HUES64 (cell line): ENCODE data around the gene ZNF486.
A peak's percentile ranks its signal among the peaks of the same experiment; 100 is the strongest.
"Not testable (repeated sequence)": the region's sequence is repeated elsewhere in the genome, so short reads cannot be mapped to it uniquely, and the experiment has no call there.

Experiments used
- H3K27ac ChIP-seq: 2 replicates; pipeline ENCODE4 v1.7.0; 2013; ENCODE audit warnings: low read depth, low read length, inconsistent platforms
- H3K27me3 ChIP-seq: 2 replicates; pipeline ENCODE4 v1.6.1; 2013; ENCODE audit warnings: mild to moderate bottlenecking, low read length; ENCODE audit not compliant: insufficient read depth
- H3K36me3 ChIP-seq: 2 replicates; pipeline ENCODE4 v1.6.1; 2013; ENCODE audit warnings: mild to moderate bottlenecking, low read length; ENCODE audit not compliant: insufficient read depth
- H3K4me1 ChIP-seq: 2 replicates; pipeline ENCODE4 v1.6.1; 2013; ENCODE audit warnings: mild to moderate bottlenecking, low read length, moderate library complexity; ENCODE audit not compliant: insufficient read depth
- H3K4me3 ChIP-seq: 2 replicates; pipeline ENCODE4 v1.5.1; 2013; ENCODE audit warnings: mild to moderate bottlenecking, low read length, moderate library complexity
- H3K9ac ChIP-seq: 2 replicates; pipeline ENCODE4 v1.6.1; 2013; ENCODE audit warnings: mild to moderate bottlenecking, low read depth, low read length
- H3K9me3 ChIP-seq: 2 replicates; pipeline ENCODE4 v1.6.1; 2013; ENCODE audit warnings: low read depth, low read length; ENCODE audit not compliant: insufficient read depth
- WGBS: fragments of 150-250, 120-280 bp; methylation state at CpG from one replicate; pipeline ENCODE4 v1.1.7; 2013; ENCODE audit warnings: missing lambda C conversion rate; 5-methylcytosine and 5-hydroxymethylcytosine counted together

The ZNF486 gene

DNA sequence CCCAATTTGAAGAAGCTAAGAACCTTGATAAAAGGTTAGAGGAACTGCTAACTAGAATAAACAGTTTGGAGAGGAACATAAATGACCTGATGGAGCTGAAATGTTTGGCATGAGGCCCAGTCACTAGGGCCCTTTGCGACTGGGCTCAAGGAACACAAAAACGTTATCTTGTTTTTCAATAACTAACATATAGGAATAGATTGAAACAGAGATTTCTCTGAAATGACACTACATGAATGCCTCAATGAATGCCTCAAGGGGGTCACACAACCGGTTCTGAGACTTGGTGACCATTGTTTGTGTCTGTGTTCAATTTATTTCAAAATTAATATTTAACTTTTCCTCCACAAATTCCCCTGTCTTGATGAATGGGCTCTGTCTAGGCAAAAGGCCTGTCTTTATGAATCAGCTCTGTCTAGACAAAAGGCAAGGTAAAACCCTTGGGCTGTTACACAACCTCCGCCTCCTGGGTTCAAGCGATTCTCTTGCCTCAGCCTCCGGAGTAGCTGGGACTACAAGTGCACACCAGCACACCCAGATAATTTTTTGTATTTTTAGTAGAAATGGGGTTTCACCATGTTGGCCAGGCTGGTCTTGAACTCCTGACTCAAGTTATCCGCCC, 932 bp upstream of the ZNF486 start:
- H3K4me1 ChIP-seq = peaks cover 11% of the 10 kb centered on the region; the same call in 1 of the 2 replicates

GRCh38 chr19:20167651-20168122, 673 bp downstream of the ZNF486 start:
- Histone ChIP-seq H3K27me3 (no peaks in the 10 kb centered on the region), H3K36me3 (peaks cover 35% of the 10 kb centered on the region), H3K4me3 (peak overlapping the region; percentile 86), H3K9ac (peak overlapping the region; percentile 88), H3K27ac (peak overlapping the region; percentile 89), H3K9me3 (no peaks in the 10 kb centered on the region), H3K4me1 (peaks cover 4% of the 10 kb centered on the region; the same call in 1 of the 2 replicates)
- 9% methylated on average over 22 of the region's 22 CpGs for WGBS

More for the DNA sequence above, 932 bp upstream of the ZNF486 start:
- no peak overlapping the region for H3K4me3 ChIP-seq
- H3K36me3 ChIP-seq = peaks cover 20% of the 10 kb centered on the region
- H3K27me3 ChIP-seq = no peaks in the 10 kb centered on the region
- no peaks in the 10 kb centered on the region for H3K9me3 ChIP-seq
- no peak overlapping the region for H3K9ac ChIP-seq
- WGBS = over 99% methylated on average over 5 of the region's 7 CpGs
- H3K27ac ChIP-seq = no peak overlapping the region

DNA sequence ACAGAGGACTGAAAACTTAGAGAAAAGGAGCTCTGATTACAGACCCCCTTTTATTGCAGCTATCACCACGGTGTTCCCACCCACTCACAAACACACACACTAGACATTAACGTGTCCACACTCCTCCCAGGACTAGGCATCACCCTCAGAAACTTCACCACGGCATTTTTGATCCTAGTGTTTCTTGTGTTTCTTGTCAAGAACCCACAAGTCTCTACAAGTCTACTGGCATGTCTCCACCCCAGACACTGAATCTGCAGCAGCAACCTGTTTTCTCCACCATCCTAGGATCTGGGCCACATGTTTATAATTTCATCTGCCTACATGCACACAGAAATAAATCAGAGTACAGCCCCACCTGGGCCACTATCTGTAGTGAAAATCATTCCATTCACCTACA, 4.3 kb downstream of the ZNF486 start:
- H3K27me3 ChIP-seq = no peaks in the 10 kb centered on the region
- no peak overlapping the region for H3K4me3 ChIP-seq
- H3K27ac ChIP-seq = no peak overlapping the region
- no peaks in the 10 kb centered on the region for H3K4me1 ChIP-seq
- peaks cover 57% of the 10 kb centered on the region for H3K36me3 ChIP-seq
- 91% methylated on average over 3 of the region's 3 CpGs for WGBS
- no peak overlapping the region for H3K9ac ChIP-seq
- peaks cover 14% of the 10 kb centered on the region for H3K9me3 ChIP-seq

- H3K36me3 ChIP-seq = peaks cover 68% of the 10 kb centered on the region
- not testable (repeated sequence) for H3K4me1 ChIP-seq, H3K9ac ChIP-seq, H3K27me3 ChIP-seq, H3K27ac ChIP-seq, H3K4me3 ChIP-seq
- 96% methylated on average over 28 of the region's 28 CpGs for WGBS
- peaks cover 18% of the 10 kb centered on the region for H3K9me3 ChIP-seq
Observed at GRCh38 chr19:20175848-20176247, 8.8 kb downstream of the ZNF486 start.

DNA sequence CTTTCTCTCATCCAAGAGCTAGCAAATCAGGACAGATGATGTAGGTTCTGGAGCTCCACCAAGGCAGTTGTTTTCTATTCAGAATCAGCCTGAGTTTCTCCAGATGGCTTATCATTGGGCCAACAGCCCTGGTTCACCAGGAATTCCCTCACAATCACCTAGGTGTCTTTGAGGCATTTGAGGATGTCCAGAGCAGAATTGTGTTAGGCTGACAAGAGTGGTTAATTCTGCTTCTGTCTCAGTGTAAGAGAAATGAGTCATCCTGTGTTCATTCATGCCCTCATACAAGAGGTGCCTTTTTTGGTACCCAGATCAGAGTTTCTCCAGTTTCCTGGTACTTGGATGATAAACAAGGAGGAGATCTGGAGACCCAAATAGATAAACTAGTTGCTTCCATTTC, 12.9 kb downstream of the ZNF486 start:
- H3K36me3 ChIP-seq = peaks cover 43% of the 10 kb centered on the region
- not testable (repeated sequence) for H3K4me1 ChIP-seq, H3K4me3 ChIP-seq, H3K9me3 ChIP-seq, H3K9ac ChIP-seq, H3K27ac ChIP-seq, H3K27me3 ChIP-seq

GRCh38 chr19:20182222-20182785, 15.3 kb downstream of the ZNF486 start:
- no peak overlapping the region for H3K4me3 ChIP-seq
- H3K9ac ChIP-seq = no peak overlapping the region
- H3K36me3 ChIP-seq = peaks cover 58% of the 10 kb centered on the region
- H3K27me3 ChIP-seq = no peaks in the 10 kb centered on the region
- H3K27ac ChIP-seq = no peak overlapping the region
- H3K4me1 ChIP-seq = peaks cover 6% of the 10 kb centered on the region; the same call in 1 of the 2 replicates
- H3K9me3 ChIP-seq = peaks cover under 1% of the 10 kb centered on the region; the same call in 1 of the 2 replicates

DNA sequence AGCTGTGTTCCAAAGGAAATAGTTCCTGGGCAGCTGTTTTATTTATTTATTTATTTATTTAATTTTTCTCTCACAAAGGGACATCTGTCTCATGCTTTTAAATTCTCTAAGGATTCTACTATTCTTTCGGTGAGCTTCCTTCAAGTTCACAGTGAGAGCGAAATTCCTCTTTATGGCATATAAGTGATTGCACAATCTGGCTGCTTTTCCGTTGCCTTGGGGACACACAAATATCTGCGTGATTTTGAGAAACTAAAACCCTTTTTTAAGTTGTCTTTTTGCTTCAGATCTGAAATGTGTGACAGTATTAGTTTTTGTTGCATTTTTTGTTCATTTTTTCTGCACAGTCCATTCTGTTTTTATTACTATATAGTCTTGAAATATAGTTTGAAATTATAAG, 19.2 kb downstream of the ZNF486 start:
- WGBS = 98% methylated on average over 4 of the region's 4 CpGs
- no peaks in the 10 kb centered on the region for H3K9me3 ChIP-seq
- no peak overlapping the region for H3K27ac ChIP-seq
- peaks cover 72% of the 10 kb centered on the region for H3K36me3 ChIP-seq
- no peak overlapping the region for H3K9ac ChIP-seq
- peaks cover 6% of the 10 kb centered on the region; the same call in 1 of the 2 replicates for H3K4me1 ChIP-seq
- H3K4me3 ChIP-seq = no peak overlapping the region
- no peaks in the 10 kb centered on the region for H3K27me3 ChIP-seq

DNA sequence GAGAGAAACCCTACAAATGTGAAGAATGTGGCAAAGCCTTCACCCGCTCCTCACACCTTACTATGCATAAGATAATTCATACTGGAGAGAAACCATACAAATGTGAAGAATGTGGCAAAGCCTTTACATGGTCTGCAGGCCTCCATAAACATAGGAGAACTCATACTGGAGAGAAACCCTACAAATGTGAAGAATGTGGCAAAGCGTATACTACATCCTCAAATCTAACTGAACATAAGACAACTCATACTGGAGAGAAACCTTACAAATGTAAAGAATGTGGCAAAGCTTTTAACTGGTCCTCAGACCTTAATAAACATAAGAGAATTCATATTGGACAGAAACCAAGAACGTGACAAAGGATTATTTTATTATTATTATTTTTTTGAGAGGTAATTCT, 30.7 kb downstream of the ZNF486 start:
- H3K27ac ChIP-seq = no peak overlapping the region
- no peak overlapping the region for H3K4me3 ChIP-seq
- WGBS = 100% methylated on average over 2 of the region's 3 CpGs
- no peak overlapping the region for H3K9ac ChIP-seq
- H3K27me3 ChIP-seq = no peaks in the 10 kb centered on the region
- H3K4me1 ChIP-seq = no peaks in the 10 kb centered on the region
- peaks cover 32% of the 10 kb centered on the region; the same call in 1 of the 2 replicates for H3K9me3 ChIP-seq
- H3K36me3 ChIP-seq = peaks cover 83% of the 10 kb centered on the region

DNA sequence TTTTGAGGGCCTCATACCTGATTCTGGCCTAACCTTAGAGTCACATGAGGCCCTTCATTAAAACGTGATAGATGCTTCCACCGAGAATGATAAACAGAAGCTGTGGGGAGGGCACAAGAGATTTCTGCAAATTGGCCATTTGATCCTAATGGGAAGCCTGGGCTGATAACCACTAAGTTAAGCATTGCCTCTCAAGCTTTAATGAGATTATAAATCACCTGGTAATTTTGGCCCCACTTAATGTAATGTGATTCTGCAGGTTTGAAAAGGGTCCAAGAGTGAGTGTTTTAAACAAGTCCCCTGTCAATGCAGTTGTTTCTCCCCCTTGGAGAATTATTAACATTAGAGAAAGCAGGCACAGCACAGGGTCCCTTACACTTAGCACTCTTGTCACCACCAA, 42.0 kb downstream of the ZNF486 start:
- Histone ChIP-seq H3K9me3 (no peaks in the 10 kb centered on the region), H3K9ac (no peak overlapping the region), H3K4me1 (no peaks in the 10 kb centered on the region), H3K36me3 (peaks cover 82% of the 10 kb centered on the region), H3K4me3 (no peak overlapping the region), H3K27ac (no peak overlapping the region), H3K27me3 (no peaks in the 10 kb centered on the region)
- WGBS = 81% methylated on average over 2 of the region's 2 CpGs

GRCh38 chr19:20214366-20214765, 47.4 kb downstream of the ZNF486 start:
- not testable (repeated sequence) for H3K4me1 ChIP-seq, H3K9me3 ChIP-seq, H3K27me3 ChIP-seq, H3K9ac ChIP-seq, H3K4me3 ChIP-seq, H3K27ac ChIP-seq
- 97% methylated on average over 19 of the region's 26 CpGs for WGBS
- H3K36me3 ChIP-seq = peaks cover 70% of the 10 kb centered on the region

DNA sequence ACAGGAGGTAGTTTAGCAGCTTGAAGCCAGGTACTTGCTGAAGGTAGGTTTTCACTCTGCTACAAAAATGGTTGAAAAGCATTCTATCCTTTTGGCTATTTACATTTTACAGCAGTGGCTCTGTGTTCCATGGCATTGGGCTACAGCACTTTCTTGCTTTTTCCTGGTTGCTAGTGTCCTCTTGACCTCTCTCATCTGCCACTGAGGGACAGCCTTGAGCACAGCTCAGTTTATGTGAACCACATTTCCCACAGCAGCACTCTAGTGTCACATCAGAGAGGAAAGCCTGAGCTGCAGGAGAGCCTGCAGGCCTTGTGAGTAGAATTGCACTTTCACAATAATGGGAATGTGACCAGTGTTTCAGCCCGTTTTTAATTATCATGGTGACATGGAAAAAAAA, 54.6 kb downstream of the ZNF486 start:
- H3K4me3 ChIP-seq, H3K9ac ChIP-seq, H3K9me3 ChIP-seq, H3K27me3 ChIP-seq, H3K27ac ChIP-seq, H3K4me1 ChIP-seq: not testable (repeated sequence)
- peaks cover 49% of the 10 kb centered on the region for H3K36me3 ChIP-seq
- WGBS = 93% methylated on average over 1 of the region's 1 CpG
